Measurements from ENCODE around the gene CLECL1.

The CLECL1 gene

GRCh38 chr12:9760120-9760519 lies 27.2 kb upstream of the CLECL1 start:
- DNase-seq (ENCODE audit: insufficient read length, low spot score) (no peak), FAIRE-seq (peak; percentile 52)
- TF ChIP-seq POLR2AphosphoS5 (IDR thresholded peaks at IDR 0.05; ENCODE audit: low read depth, low read length): no peak
- TF ChIP-seq POLR2A (IDR thresholded peaks at IDR 0.05; ENCODE audit: low read depth, low read length): no peak
- no peak for TF ChIP-seq POU2F2 (IDR thresholded peaks at IDR 0.05; ENCODE audit: low read depth, low read length)
- TF ChIP-seq TAF1 (IDR thresholded peaks at IDR 0.05; ENCODE audit: low read depth, low read length): no peak
- no peak for TF ChIP-seq SPI1 (IDR thresholded peaks at IDR 0.05; ENCODE audit: low read depth, low read length)
- no peak for TF ChIP-seq PAX5 (IDR thresholded peaks at IDR 0.05; ENCODE audit: insufficient read depth, low read length, severe bottlenecking)

DNA sequence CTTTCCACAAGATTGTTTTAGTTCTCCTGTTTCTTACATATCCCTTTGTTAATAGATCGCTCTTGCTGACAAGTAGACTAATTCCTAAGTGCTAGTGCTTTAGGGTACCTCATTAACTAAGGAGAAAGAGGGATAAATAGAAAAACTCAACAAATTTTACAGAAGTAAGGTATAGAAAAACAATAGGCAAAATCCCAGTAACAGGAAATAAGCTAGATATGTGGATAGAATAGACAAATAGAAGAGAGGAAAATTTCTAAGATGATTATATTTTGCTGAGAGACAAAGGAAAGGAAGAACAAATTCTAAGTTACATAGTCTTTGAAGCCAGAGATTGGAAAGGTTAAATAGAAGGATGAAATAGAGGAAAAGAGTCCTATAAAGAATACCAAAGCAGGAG lies 26.8 kb upstream of the CLECL1 start:
- FAIRE-seq: no peak
- TF ChIP-seq PAX5 (IDR thresholded peaks at IDR 0.05; ENCODE audit: insufficient read depth, low read length, severe bottlenecking): no peak
- no peak for TF ChIP-seq SPI1 (IDR thresholded peaks at IDR 0.05; ENCODE audit: low read depth, low read length)
- no peak for TF ChIP-seq TAF1 (IDR thresholded peaks at IDR 0.05; ENCODE audit: low read depth, low read length)
- TF ChIP-seq POLR2A (IDR thresholded peaks at IDR 0.05; ENCODE audit: low read depth, low read length): no peak
- TF ChIP-seq POU2F2 (IDR thresholded peaks at IDR 0.05; ENCODE audit: low read depth, low read length): no peak
- no peak for TF ChIP-seq POLR2AphosphoS5 (IDR thresholded peaks at IDR 0.05; ENCODE audit: low read depth, low read length)
- DNase-seq (ENCODE audit: insufficient read length, low spot score): no peak

DNA sequence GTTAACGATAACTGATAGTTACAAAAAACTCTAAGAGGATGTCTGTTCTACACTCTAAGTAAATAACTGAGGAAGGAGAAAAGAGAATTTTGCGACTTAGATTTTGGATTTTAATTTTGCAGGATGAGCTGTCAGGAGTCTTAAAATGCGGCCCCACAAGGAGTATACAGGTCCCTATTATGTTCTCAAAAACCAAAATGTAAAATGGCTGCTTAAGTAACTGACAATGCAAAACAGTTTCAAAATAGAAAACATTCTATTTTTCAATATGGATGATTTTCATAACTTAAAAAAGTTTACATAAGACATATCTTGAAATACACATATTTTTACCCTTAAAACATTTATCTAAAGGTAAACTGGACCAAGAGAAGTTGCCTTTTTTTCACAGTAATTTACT lies 25.2 kb upstream of the CLECL1 start:
- TF ChIP-seq SPI1 (IDR thresholded peaks at IDR 0.05; ENCODE audit: low read depth, low read length): no peak
- TF ChIP-seq POU2F2 (IDR thresholded peaks at IDR 0.05; ENCODE audit: low read depth, low read length): no peak
- no peak for TF ChIP-seq TAF1 (IDR thresholded peaks at IDR 0.05; ENCODE audit: low read depth, low read length)
- FAIRE-seq (no peak), DNase-seq (ENCODE audit: insufficient read length, low spot score) (no peak)

DNA sequence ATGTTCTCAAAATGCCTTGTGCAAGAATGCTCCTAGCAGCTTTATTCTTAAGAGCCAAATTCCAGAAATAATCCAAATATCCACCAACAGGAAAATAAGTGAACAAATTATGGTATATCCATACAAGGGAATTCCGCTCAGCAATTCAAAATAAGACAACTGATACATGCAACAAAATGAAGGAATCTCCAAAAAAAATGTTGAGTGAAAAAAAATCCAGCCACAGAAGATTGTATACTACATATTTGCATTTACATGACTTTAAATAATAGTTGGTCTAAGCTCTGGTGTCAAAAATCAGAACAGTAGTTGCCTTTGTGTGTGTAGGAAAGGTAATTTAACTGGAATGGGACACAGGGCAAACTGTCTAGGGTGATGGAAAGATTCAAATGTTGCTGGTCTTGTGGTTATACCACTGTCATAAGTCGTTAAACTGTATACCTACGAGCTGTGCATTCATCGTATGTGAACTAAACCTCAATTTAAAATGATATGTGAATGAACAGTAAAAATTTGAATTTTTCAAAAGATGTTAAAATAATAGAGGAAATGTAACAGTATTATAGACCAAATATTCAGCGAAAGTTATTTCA lies 24.6 kb upstream of the CLECL1 start:
- FAIRE-seq: peak; percentile 13
- DNase-seq (ENCODE audit: insufficient read length, low spot score): no peak
- TF ChIP-seq TAF1 (IDR thresholded peaks at IDR 0.05; ENCODE audit: low read depth, low read length) (no peak), POLR2A (IDR thresholded peaks at IDR 0.05; ENCODE audit: low read depth, low read length) (no peak), SPI1 (IDR thresholded peaks at IDR 0.05; ENCODE audit: low read depth, low read length) (no peak), POLR2AphosphoS5 (IDR thresholded peaks at IDR 0.05; ENCODE audit: low read depth, low read length) (no peak), PAX5 (IDR thresholded peaks at IDR 0.05; ENCODE audit: insufficient read depth, low read length, severe bottlenecking) (no peak), POU2F2 (IDR thresholded peaks at IDR 0.05; ENCODE audit: low read depth, low read length) (no peak)

DNA sequence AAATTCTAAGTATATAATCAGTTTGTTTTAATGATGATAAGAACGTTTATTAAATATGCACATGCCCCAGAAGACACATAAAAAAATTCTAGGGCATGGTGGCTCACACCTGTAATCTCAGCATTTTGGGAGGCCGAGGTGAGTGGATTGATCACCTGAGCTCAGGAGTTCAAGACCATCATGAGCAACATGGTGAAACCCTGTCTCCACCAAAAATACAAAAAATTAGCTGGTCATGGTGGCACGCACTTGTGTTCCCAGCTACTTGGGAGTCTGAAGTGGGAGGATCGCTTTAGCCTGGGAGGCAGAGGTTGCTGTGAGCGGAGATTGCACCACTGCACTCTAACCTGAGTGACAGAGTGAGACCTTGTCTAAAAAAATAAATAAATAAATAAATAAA lies 23.8 kb upstream of the CLECL1 start:
- FAIRE-seq: no peak
- DNase-seq (ENCODE audit: insufficient read length, low spot score): no peak
- TF ChIP-seq PAX5 (IDR thresholded peaks at IDR 0.05; ENCODE audit: insufficient read depth, low read length, severe bottlenecking) (no peak), POLR2AphosphoS5 (IDR thresholded peaks at IDR 0.05; ENCODE audit: low read depth, low read length) (no peak), POU2F2 (IDR thresholded peaks at IDR 0.05; ENCODE audit: low read depth, low read length) (no peak), SPI1 (IDR thresholded peaks at IDR 0.05; ENCODE audit: low read depth, low read length) (no peak), TAF1 (IDR thresholded peaks at IDR 0.05; ENCODE audit: low read depth, low read length) (no peak), POLR2A (IDR thresholded peaks at IDR 0.05; ENCODE audit: low read depth, low read length) (no peak)

- no peak for DNase-seq (ENCODE audit: insufficient read length, low spot score)
- no peak for TF ChIP-seq POLR2AphosphoS5 (IDR thresholded peaks at IDR 0.05; ENCODE audit: low read depth, low read length)
- TF ChIP-seq TAF1 (IDR thresholded peaks at IDR 0.05; ENCODE audit: low read depth, low read length): no peak
- TF ChIP-seq POU2F2 (IDR thresholded peaks at IDR 0.05; ENCODE audit: low read depth, low read length): no peak
- no peak for TF ChIP-seq PAX5 (IDR thresholded peaks at IDR 0.05; ENCODE audit: insufficient read depth, low read length, severe bottlenecking)
- no peak for TF ChIP-seq POLR2A (IDR thresholded peaks at IDR 0.05; ENCODE audit: low read depth, low read length)
- no peak for TF ChIP-seq SPI1 (IDR thresholded peaks at IDR 0.05; ENCODE audit: low read depth, low read length)
- FAIRE-seq: no peak
Measured at GRCh38 chr12:9756170-9756569, 23.3 kb upstream of the CLECL1 start.

- no peak for FAIRE-seq
- TF ChIP-seq POLR2A (IDR thresholded peaks at IDR 0.05; ENCODE audit: low read depth, low read length): no peak
- TF ChIP-seq POLR2AphosphoS5 (IDR thresholded peaks at IDR 0.05; ENCODE audit: low read depth, low read length): no peak
- no peak for TF ChIP-seq POU2F2 (IDR thresholded peaks at IDR 0.05; ENCODE audit: low read depth, low read length)
- TF ChIP-seq SPI1 (IDR thresholded peaks at IDR 0.05; ENCODE audit: low read depth, low read length): no peak
- TF ChIP-seq TAF1 (IDR thresholded peaks at IDR 0.05; ENCODE audit: low read depth, low read length): no peak
- no peak for TF ChIP-seq PAX5 (IDR thresholded peaks at IDR 0.05; ENCODE audit: insufficient read depth, low read length, severe bottlenecking)
- no peak for DNase-seq (ENCODE audit: insufficient read length, low spot score)
Measured at GRCh38 chr12:9755567-9755966, 22.7 kb upstream of the CLECL1 start.

DNA sequence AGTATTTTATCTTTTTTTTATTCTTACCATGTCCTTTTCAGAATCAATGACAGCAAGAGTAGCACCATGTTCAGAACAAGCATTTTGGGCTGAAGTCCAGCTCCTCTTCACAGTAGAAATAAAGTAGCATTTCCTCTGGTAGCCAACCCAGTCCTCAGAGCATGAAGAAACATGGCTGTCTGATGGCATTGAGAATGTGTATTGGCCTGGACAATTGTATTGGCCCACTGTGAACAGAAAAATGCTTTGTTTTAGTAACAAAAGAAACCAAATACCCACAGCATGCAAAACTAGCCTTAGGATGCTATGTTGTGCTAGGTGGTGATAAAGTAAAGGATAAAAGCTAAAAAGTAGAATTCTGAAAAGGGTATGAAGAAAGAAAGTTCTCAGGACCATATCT lies 22.1 kb upstream of the CLECL1 start:
- TF ChIP-seq TAF1 (IDR thresholded peaks at IDR 0.05; ENCODE audit: low read depth, low read length) (no peak), POLR2A (IDR thresholded peaks at IDR 0.05; ENCODE audit: low read depth, low read length) (no peak), SPI1 (IDR thresholded peaks at IDR 0.05; ENCODE audit: low read depth, low read length) (no peak), POU2F2 (IDR thresholded peaks at IDR 0.05; ENCODE audit: low read depth, low read length) (no peak), PAX5 (IDR thresholded peaks at IDR 0.05; ENCODE audit: insufficient read depth, low read length, severe bottlenecking) (no peak)
- peak; percentile 66 for FAIRE-seq
- DNase-seq (ENCODE audit: insufficient read length, low spot score): no peak

GRCh38 chr12:9754099-9754927 lies 21.4 kb upstream of the CLECL1 start:
- FAIRE-seq: no peak

More at GRCh38 chr12:9754099-9754927, 21.4 kb upstream of the CLECL1 start:
- DNase-seq (ENCODE audit: insufficient read length, low spot score): no peak
- TF ChIP-seq POU2F2 (IDR thresholded peaks at IDR 0.05; ENCODE audit: low read depth, low read length) (no peak), TAF1 (IDR thresholded peaks at IDR 0.05; ENCODE audit: low read depth, low read length) (no peak), POLR2AphosphoS5 (IDR thresholded peaks at IDR 0.05; ENCODE audit: low read depth, low read length) (no peak), PAX5 (IDR thresholded peaks at IDR 0.05; ENCODE audit: insufficient read depth, low read length, severe bottlenecking) (no peak)
